Measurements from ENCODE around the gene FBXO27.
"Not testable (repeated sequence)": the region's sequence is repeated elsewhere in the genome, so short reads cannot be mapped to it uniquely, and the experiment has no call there.

DNA sequence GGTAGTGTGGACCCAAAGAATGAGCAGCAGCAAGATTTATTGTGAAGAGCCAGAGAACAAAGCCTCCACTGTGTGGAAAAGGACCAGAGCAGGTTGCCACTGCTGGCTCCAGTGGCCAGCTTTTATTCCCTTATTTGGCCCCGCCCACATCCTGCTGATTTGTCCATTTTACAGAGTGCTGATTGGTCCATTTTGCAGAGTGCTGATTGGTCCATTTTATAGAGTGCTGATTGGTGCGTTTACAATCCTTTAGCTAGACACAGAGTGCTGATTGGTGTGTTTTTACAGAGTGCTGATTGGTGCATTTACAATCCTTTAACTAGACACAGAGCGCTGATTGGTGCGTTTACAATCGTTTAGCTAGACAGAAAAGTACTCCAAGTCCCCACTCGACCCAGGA is 35.9 kb upstream of the FBXO27 start:
- TF ChIP-seq, protein P1, sequence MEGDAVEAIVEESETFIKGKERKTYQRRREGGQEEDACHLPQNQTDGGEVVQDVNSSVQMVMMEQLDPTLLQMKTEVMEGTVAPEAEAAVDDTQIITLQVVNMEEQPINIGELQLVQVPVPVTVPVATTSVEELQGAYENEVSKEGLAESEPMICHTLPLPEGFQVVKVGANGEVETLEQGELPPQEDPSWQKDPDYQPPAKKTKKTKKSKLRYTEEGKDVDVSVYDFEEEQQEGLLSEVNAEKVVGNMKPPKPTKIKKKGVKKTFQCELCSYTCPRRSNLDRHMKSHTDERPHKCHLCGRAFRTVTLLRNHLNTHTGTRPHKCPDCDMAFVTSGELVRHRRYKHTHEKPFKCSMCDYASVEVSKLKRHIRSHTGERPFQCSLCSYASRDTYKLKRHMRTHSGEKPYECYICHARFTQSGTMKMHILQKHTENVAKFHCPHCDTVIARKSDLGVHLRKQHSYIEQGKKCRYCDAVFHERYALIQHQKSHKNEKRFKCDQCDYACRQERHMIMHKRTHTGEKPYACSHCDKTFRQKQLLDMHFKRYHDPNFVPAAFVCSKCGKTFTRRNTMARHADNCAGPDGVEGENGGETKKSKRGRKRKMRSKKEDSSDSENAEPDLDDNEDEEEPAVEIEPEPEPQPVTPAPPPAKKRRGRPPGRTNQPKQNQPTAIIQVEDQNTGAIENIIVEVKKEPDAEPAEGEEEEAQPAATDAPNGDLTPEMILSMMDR (IDR thresholded peaks at IDR 0.05), result not testable (repeated sequence)
- TF ChIP-seq POLR2A (IDR thresholded peaks at IDR 0.05; ENCODE audit: low read depth), result not testable (repeated sequence)
